Measurements from ENCODE around the gene PRRG2.

- TF ChIP-seq CTCF (IDR thresholded peaks at IDR 0.05) (no peak), POLR2AphosphoS5 (IDR thresholded peaks at IDR 0.05) (peak in 2 of 3 donors; percentile 22 to 24)
These were observed 9.2 kb downstream of the PRRG2 start for GRCh38 chr19:49590071-49590970.
